Smooth muscle cell (in vitro differentiated cells): ENCODE data around the gene GTF3A. TPM values are rescaled to one million over a fixed set of nuclear protein-coding genes. Genes with fewer than 3 reads are reported as not detected.

ENCODE experiments used
- DNase-seq: peaks from one replicate; lab custom pipeline; 2025; ENCODE audit not compliant: unreplicated experiment; lab: John Stamatoyannopoulos, UW
- H2AFZ ChIP-seq: fragments of 200-600 bp; sonication (generic); 2 replicates; pipeline ENCODE4 v1.6.0; 2016; ENCODE audit warnings: antibody characterized with exemption, low read depth, mild to moderate bottlenecking
- H3F3A ChIP-seq: fragments of 200-600 bp; sonication (generic); 2 replicates; pipeline ENCODE4 v1.6.0; 2017; ENCODE audit warnings: antibody characterized with exemption, low read depth
- H3K27ac ChIP-seq: fragments of 200-600 bp; sonication (generic); 2 replicates; pipeline ENCODE4 v1.5.1; 2016; ENCODE audit warnings: low read depth, mild to moderate bottlenecking
- H3K27me3 ChIP-seq: fragments of 200-600 bp; sonication (generic); 2 replicates; pipeline ENCODE4 v1.6.1; 2016; ENCODE audit warnings: low read depth, mild to moderate bottlenecking
- H3K36me3 ChIP-seq: fragments of 200-600 bp; sonication (generic); 2 replicates; pipeline ENCODE4 v1.5.1; 2016; ENCODE audit warnings: low read depth
- H3K4me1 ChIP-seq: fragments of 200-600 bp; sonication (generic); 2 replicates; pipeline ENCODE4 v1.5.1; 2016; ENCODE audit warnings: low read depth
- H3K4me2 ChIP-seq: fragments of 200-600 bp; sonication (generic); 2 replicates; pipeline ENCODE4 v1.6.0; 2016; ENCODE audit warnings: mild to moderate bottlenecking
- H3K4me3 ChIP-seq: fragments of 200-600 bp; sonication (generic); 2 replicates; pipeline ENCODE4 v1.5.1; 2016; ENCODE audit warnings: mild to moderate bottlenecking
- H3K79me2 ChIP-seq: fragments of 200-600 bp; sonication (generic); 2 replicates; pipeline ENCODE4 v1.6.0; 2016; ENCODE audit warnings: low read depth, mild to moderate bottlenecking
- H3K9ac ChIP-seq: fragments of 200-600 bp; sonication (generic); 2 replicates; pipeline ENCODE4 v1.6.0; 2016; ENCODE audit warnings: low read depth
- H3K9me3 ChIP-seq: fragments of 200-600 bp; sonication (generic); replicated peaks from 2 replicates; pipeline ENCODE4 v1.5.1; 2016; ENCODE audit warnings: low read depth
- H4K20me1 ChIP-seq: fragments of 200-600 bp; sonication (generic); 2 replicates; pipeline ENCODE4 v1.6.0; 2016; ENCODE audit warnings: low read depth
- WGBS: methylation state at CpG from one replicate; pipeline ENCODE4 v1.1.7; 2016; ENCODE audit warnings: low lambda C conversion rate; 5-methylcytosine and 5-hydroxymethylcytosine counted together
- polyA plus RNA-seq: library from polyadenylated mRNA; unstranded; fragments of >200 nt; fragmentation: Nextera tagmentation; extraction: Ambion mirVana; gene quantifications from 2 replicates; pipeline ENCODE4 v1.2.1, GENCODE V29; 2016
- total RNA-seq: library from RNA; depleted of rRNA; stranded (reverse); fragments of >200 nt; gene quantifications from 2 replicates; pipeline ENCODE4 v1.2.3, GENCODE V29; 2014
- TF ChIP-seq, protein P1 (sequence below): fragments of 200-600 bp; sonication (generic); IDR thresholded peaks from 2 replicates; pipeline ENCODE4 v1.5.1; 2017; ENCODE audit warnings: borderline replicate concordance, mild to moderate bottlenecking, antibody characterized with exemption; ENCODE audit not compliant: insufficient read depth, poor library complexity, severe bottlenecking

GTF3A gene
- total and polyA plus RNA-seq, 2 experiments from 2014 or later = 106 to 140 TPM

DNA sequence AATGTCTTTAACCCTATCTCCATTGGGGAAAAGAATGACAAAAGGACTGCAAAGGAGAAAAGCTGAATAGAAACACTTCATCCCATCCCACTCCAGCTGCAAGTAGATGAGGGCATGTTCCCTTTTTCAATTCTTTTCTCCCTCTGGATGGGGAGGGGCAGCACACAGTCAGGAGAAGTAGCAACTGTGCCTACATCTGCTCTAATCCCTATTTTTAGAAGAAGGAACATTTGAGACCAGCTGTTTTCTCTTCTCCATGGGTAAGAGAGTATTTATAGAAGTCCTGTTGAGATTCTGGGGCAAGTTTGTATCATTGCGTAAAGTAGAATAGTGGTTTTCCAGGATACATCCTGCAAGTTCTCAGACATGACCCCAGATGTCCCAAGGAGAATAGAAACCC lies 9.3 kb upstream of the GTF3A start:
- Histone ChIP-seq H3K4me2 (no peak overlapping the region), H2AFZ (no peak overlapping the region), H3K27me3 (peaks cover 33% of the 10 kb centered on the region), H3K4me3 (no peak overlapping the region), H4K20me1 (no peaks in the 10 kb centered on the region), H3K9ac (no peak overlapping the region), H3K79me2 (no peaks in the 10 kb centered on the region), H3K36me3 (no peaks in the 10 kb centered on the region), H3F3A (no peaks in the 10 kb centered on the region), H3K9me3 (no peaks in the 10 kb centered on the region), H3K4me1 (no peaks in the 10 kb centered on the region), H3K27ac (no peak overlapping the region)
- TF ChIP-seq, protein P1, sequence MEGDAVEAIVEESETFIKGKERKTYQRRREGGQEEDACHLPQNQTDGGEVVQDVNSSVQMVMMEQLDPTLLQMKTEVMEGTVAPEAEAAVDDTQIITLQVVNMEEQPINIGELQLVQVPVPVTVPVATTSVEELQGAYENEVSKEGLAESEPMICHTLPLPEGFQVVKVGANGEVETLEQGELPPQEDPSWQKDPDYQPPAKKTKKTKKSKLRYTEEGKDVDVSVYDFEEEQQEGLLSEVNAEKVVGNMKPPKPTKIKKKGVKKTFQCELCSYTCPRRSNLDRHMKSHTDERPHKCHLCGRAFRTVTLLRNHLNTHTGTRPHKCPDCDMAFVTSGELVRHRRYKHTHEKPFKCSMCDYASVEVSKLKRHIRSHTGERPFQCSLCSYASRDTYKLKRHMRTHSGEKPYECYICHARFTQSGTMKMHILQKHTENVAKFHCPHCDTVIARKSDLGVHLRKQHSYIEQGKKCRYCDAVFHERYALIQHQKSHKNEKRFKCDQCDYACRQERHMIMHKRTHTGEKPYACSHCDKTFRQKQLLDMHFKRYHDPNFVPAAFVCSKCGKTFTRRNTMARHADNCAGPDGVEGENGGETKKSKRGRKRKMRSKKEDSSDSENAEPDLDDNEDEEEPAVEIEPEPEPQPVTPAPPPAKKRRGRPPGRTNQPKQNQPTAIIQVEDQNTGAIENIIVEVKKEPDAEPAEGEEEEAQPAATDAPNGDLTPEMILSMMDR = no peak
- 100% methylated on average over 1 of the region's 1 CpG for WGBS
- DNase-seq = no peak

DNA sequence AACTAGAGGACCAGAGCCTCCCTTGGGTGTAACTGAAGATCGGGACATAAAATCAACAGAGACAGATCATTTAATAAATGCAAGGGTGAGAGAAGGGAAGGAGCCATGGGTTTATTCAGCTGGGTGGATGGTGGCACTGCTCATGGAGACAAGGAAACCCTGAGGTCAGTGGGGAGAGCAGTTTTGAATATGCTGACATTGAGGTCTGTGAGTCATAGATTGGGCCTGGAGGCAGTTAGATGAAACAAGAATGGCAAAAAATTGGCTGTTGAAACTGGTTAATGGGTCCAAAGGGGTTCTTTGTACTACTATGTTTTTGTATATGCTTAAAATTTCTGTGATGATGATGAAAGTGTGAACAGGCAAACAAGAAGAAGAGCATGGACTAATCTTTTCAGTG lies 5.1 kb upstream of the GTF3A start:
- Histone ChIP-seq H3K9ac (no peak overlapping the region), H3K27ac (no peak overlapping the region), H3K4me3 (no peak overlapping the region), H2AFZ (no peak overlapping the region), H3K79me2 (no peaks in the 10 kb centered on the region), H4K20me1 (no peaks in the 10 kb centered on the region), H3K4me1 (peaks cover 4% of the 10 kb centered on the region), H3K4me2 (no peak overlapping the region), H3K27me3 (peaks cover 15% of the 10 kb centered on the region), H3K36me3 (no peaks in the 10 kb centered on the region), H3K9me3 (no peaks in the 10 kb centered on the region), H3F3A (peaks cover 5% of the 10 kb centered on the region)
- no peak for DNase-seq
- 95% methylated on average over 1 of the region's 1 CpG for WGBS
- TF ChIP-seq, protein P1 = no peak

DNA sequence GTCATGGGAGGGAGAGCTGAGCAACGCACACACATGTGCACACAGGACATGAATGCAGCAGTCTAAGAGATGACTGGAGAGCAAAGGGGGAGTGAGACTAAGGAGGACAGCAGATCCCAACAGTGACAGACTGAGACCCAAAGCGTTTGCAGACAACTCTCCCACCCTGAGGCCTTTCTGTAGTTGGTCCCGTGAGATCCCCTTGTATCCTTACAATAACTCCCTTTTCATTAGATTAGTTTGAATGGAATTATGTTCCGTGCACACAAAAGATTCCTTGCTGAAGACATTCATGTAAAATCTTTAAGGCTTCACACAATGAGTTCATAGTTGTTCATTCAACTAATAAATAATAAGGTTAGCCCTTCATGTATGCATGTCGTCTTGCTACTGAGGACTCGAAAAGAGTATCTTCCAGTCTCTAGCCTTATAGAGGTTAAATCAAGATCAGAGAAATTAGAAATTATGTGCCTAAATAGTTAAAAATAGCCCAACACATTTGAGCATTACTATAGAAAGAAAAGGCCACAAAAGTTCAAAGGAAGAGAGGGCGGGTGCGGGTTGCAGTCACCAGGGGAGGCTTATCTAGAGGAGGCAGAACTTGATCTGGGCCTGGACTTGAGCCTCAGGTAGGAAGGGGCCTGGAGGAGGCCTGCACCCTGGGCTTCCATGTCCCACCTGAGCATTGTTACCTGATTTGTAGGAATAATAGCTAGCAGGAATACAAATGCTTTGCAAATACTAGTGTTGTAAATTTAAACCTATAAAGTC lies 3.1 kb upstream of the GTF3A start:
- TF ChIP-seq, protein P1 = no peak
- peaks cover 4% of the 10 kb centered on the region for H4K20me1 ChIP-seq
- no peaks in the 10 kb centered on the region for H3K79me2 ChIP-seq
- peaks cover 5% of the 10 kb centered on the region for H3F3A ChIP-seq
- no peak for DNase-seq
- no peak overlapping the region for H3K4me3 ChIP-seq
- no peak overlapping the region for H3K27ac ChIP-seq
- no peak overlapping the region for H3K9ac ChIP-seq
- no peaks in the 10 kb centered on the region for H3K9me3 ChIP-seq
- 94% methylated on average over 8 of the region's 8 CpGs for WGBS
- H2AFZ ChIP-seq = no peak overlapping the region
- H3K36me3 ChIP-seq = no peaks in the 10 kb centered on the region
- peaks cover 17% of the 10 kb centered on the region for H3K4me1 ChIP-seq
- H3K27me3 ChIP-seq = peaks cover 5% of the 10 kb centered on the region
- no peak overlapping the region for H3K4me2 ChIP-seq

DNA sequence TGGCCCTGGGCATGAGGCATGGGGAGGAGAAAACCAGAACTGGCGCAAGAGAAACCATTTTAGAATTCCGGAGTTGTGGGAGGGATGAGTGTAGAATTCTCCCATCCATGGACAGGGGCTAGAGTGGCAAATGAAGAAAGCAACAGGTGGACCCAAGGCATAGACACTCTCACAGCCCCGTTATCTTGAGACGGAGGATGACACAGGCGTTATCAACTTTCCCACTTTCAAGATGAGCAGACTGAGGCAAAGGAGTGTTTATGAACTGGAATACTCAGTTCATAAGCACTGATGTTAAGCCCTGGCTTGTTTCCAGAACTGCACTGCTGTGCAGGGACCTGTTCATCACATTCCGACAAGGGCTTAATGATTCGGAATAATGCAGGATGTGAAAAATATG lies 1.1 kb upstream of the GTF3A start:
- TF ChIP-seq, protein P1 = no peak
- no peak overlapping the region for H3K4me3 ChIP-seq
- peaks cover 21% of the 10 kb centered on the region for H4K20me1 ChIP-seq
- H3K9me3 ChIP-seq = no peaks in the 10 kb centered on the region
- peak overlapping the region; percentile 94 for H3K4me2 ChIP-seq
- no peak overlapping the region for H3K9ac ChIP-seq
- H3K27ac ChIP-seq = no peak overlapping the region
- no peak for DNase-seq
- H3F3A ChIP-seq = peaks cover 5% of the 10 kb centered on the region
- no peak overlapping the region for H2AFZ ChIP-seq
- H3K36me3 ChIP-seq = no peaks in the 10 kb centered on the region
- H3K4me1 ChIP-seq = peaks cover 17% of the 10 kb centered on the region
- WGBS = 97% methylated on average over 7 of the region's 7 CpGs
- no peaks in the 10 kb centered on the region for H3K79me2 ChIP-seq
- H3K27me3 ChIP-seq = no peaks in the 10 kb centered on the region
